ENCODE measurements around the gene ODAM.

- TF ChIP-seq CTCF (IDR thresholded peaks at IDR 0.05): no peak
- no peak for TF ChIP-seq POLR2AphosphoS5 (IDR thresholded peaks at IDR 0.05; ENCODE audit: low read depth, low read length)
Measured at GRCh38 chr4:70187216-70187615, 8.3 kb upstream of the ODAM start.

Measured in Panc1 (cell line).